ENCODE data around the gene GEMIN7. TPM values are rescaled to one million over a fixed set of nuclear protein-coding genes. Genes with fewer than 3 reads are reported as not detected.
A peak's percentile ranks its signal among the peaks of the same experiment; 100 is the strongest.

Gene GEMIN7
- total RNA-seq, 1 donor from 2014 or later = 38.7 TPM

DNA sequence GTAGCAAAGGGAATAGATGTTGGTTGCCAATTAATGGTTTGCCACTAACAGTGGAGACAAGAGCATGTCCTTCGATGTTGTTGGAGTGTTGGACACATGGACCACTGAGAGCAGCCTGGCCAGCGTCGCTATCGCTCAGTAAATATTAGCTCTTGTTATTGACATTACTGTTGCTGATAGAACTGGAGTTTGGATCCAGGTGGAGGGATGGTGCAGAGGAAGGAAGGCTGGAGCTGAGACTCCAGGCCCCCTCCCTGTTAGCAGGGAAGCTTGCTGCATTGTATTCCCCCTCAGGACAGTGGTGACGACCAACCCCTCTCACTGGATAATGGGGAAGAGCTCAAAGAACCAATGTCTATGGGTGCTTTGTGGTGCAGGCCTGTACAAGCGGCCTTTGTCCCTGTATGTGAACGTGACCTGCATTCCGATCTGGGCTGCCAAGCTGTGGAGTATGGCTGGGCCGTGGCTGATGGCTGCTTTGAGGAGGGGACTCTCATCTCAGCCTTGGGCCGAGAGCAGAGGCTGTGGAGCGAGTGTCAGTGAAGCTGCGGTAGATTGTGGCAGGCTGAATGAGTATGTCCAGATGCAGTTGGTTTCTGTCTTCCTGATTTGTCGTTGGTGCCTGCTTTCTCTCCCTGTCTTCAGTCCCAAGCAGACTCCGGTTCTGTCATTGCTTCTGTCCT is 33.2 kb upstream of the GEMIN7 start:
- Mint-ChIP-seq H3K27ac (peak overlapping the region; percentile 91), H3K36me3 (ENCODE audit: low read depth) (peaks cover 63% of the 10 kb centered on the region), H3K27me3 (no peaks in the 10 kb centered on the region), H3K4me3 (no peak overlapping the region), H3K4me1 (peaks cover 77% of the 10 kb centered on the region), H3K9me3 (no peaks in the 10 kb centered on the region)
- intact Hi-C loops (cut with micrococcal nuclease) = no loop called here
- no peak for ATAC-seq (ENCODE audit: low read depth)
- ChIA-PET POLR2A (interaction anchor here (0.6 to 1.4 kb wide), 7 partner anchors 14 to 542 kb away, joined by 3 to 6 read pairs (median 4); no protein-coding TSS in a partner anchor), CTCF (interaction anchor here (1.3 to 3.1 kb wide), 2 partner anchors 13 to 56 kb away, joined by 3 to 11 read pairs; no protein-coding TSS in a partner anchor)
- TF ChIP-seq, protein P1, sequence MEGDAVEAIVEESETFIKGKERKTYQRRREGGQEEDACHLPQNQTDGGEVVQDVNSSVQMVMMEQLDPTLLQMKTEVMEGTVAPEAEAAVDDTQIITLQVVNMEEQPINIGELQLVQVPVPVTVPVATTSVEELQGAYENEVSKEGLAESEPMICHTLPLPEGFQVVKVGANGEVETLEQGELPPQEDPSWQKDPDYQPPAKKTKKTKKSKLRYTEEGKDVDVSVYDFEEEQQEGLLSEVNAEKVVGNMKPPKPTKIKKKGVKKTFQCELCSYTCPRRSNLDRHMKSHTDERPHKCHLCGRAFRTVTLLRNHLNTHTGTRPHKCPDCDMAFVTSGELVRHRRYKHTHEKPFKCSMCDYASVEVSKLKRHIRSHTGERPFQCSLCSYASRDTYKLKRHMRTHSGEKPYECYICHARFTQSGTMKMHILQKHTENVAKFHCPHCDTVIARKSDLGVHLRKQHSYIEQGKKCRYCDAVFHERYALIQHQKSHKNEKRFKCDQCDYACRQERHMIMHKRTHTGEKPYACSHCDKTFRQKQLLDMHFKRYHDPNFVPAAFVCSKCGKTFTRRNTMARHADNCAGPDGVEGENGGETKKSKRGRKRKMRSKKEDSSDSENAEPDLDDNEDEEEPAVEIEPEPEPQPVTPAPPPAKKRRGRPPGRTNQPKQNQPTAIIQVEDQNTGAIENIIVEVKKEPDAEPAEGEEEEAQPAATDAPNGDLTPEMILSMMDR (IDR thresholded peaks at IDR 0.05) = no peak
- DNase-seq = no peak

DNA sequence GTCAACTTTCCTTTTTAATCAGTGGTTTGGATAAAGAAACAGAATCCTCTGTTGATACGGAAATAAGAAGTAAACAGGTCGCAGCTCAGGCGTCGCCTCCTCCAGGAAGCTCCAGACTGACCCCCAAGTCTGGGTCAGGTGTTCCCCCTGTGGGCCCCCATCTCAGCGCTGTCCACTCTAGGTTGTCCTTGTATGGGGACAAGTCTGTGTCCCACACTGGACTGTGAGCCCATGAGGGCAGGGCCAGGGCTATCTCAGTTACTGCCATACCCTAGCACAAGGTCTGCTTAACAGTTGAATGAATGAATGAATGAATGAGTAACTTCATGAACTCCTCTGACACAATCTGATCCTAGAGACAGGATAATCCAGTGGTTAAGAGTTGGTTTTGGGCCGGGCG is 32.7 kb upstream of the GEMIN7 start:
- no peak for DNase-seq
- peaks cover 77% of the 10 kb centered on the region for H3K4me1 Mint-ChIP-seq
- H3K4me3 Mint-ChIP-seq = no peak overlapping the region
- ATAC-seq (ENCODE audit: low read depth) = no peak
- H3K9me3 Mint-ChIP-seq = no peaks in the 10 kb centered on the region
- TF ChIP-seq, protein P1 (IDR thresholded peaks at IDR 0.05) = no peak
- ChIA-PET CTCF (interaction anchor here (1.3 to 3.1 kb wide), 2 partner anchors 13 to 57 kb away, joined by 3 to 11 read pairs; no protein-coding TSS in a partner anchor), POLR2A (interaction anchor here (0.6 to 1.6 kb wide), 7 partner anchors 10 to 541 kb away, joined by 3 to 7 read pairs (median 5); no protein-coding TSS in a partner anchor)
- H3K36me3 Mint-ChIP-seq (ENCODE audit: low read depth) = peaks cover 59% of the 10 kb centered on the region
- intact Hi-C loops (cut with micrococcal nuclease) = no loop called here
- peak overlapping the region; percentile 91 for H3K27ac Mint-ChIP-seq
- H3K27me3 Mint-ChIP-seq = no peaks in the 10 kb centered on the region

DNA sequence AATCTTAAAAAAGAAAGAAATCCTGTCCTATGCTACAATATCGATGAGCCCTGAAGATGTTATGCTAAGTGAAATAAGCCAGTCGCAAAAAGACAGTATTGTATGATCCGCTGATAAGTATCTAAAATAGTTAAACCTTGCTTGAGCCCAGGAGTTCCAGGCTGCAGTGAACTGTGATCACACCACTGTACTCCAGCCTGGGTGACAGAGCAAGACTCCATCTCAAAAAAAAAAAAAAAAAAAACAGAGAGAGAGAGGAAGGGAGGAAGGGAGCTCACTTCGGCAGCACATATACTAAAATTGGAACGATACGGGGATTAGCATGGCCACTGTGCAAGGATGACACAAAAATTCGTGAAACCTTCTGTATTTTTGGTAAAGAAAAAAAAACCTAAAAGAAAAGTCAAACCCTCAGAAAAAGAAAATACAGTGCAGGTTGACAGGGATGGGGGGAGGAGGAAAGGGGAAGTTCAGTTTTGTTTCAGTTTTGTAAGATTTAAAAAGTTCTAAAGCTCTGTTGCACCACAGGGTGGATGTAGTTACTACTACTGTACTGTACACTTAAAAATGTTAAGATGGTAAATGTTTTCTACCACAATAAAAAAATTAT is 31.8 kb upstream of the GEMIN7 start:
- Mint-ChIP-seq H3K36me3 (ENCODE audit: low read depth) (peaks cover 55% of the 10 kb centered on the region), H3K4me1 (peaks cover 78% of the 10 kb centered on the region), H3K9me3 (no peaks in the 10 kb centered on the region), H3K27ac (peak overlapping the region; percentile 91), H3K27me3 (no peaks in the 10 kb centered on the region), H3K4me3 (peak overlapping the region; percentile 83)
- POLR2A ChIA-PET = interaction anchor here (0.6 to 1.6 kb wide), 12 partner anchors 9 to 420 kb away, joined by 3 to 15 read pairs (median 4); partner anchors contain the start of genes BLOC1S3, CLASRP, CLPTM1 and PPP1R37
- intact Hi-C loops (cut with micrococcal nuclease) = loop anchor here (1.0 kb wide), 2 partner anchors 8 to 58 kb away; partner anchors contain the start of gene CLASRP
- DNase-seq (no peak), ATAC-seq (ENCODE audit: low read depth) (peak; percentile 73)
- TF ChIP-seq, protein P1 (IDR thresholded peaks at IDR 0.05) = no peak
- CTCF ChIA-PET = interaction anchor here (0.7 to 3.1 kb wide), 4 partner anchors 10 to 58 kb away, joined by 3 to 11 read pairs (median 4); no protein-coding TSS in a partner anchor

DNA sequence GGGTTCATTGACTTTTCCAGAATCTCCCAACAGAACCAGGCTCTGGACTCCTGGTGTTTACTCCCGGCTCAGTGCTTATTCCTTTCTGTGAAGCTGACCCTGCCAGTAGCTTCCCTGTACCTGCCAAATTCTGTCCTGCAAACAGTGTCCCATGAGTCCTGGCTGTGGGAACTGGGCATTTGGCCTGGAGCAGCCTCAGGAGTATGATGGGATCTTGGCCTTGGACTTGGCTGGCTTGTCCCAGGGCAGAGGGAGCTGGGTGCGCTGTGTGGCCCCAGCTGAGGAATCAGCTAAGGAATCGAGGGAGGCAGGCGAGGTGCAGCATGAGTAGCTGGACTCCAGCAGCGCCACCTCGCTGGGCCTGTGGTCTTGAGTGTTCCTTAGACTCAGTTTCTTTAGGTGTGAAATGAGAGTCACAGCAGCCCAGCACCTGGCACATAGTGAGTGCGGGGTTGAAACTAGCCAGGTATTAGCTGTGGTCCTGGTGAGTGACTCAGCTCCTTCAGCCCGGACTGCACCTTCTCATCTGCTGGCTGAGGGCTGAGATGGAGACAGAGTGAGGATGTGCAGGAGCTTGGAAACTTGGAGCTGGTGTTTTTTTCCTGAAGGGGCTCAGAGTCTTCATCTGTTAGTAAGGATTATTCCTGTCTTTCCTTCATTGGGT is 29.9 kb upstream of the GEMIN7 start:
- TF ChIP-seq, protein P1 (IDR thresholded peaks at IDR 0.05) = no peak
- Mint-ChIP-seq H3K27ac (peak overlapping the region; percentile 87), H3K36me3 (ENCODE audit: low read depth) (peaks cover 53% of the 10 kb centered on the region), H3K27me3 (no peaks in the 10 kb centered on the region), H3K9me3 (no peaks in the 10 kb centered on the region), H3K4me3 (no peak overlapping the region), H3K4me1 (peaks cover 90% of the 10 kb centered on the region)
- DNase-seq = no peak
- no peak for ATAC-seq (ENCODE audit: low read depth)
- POLR2A ChIA-PET = interaction anchor here (0.9 to 1.1 kb wide), 2 partner anchors 10 to 47 kb away, joined by 3 to 4 read pairs; no protein-coding TSS in a partner anchor
- CTCF ChIA-PET = interaction anchor here (0.7 to 2.1 kb wide), 3 partner anchors 11 to 48 kb away, joined by 3 to 7 read pairs (median 4); no protein-coding TSS in a partner anchor
- intact Hi-C loops (cut with micrococcal nuclease) = no loop called here
